ENCODE results near the gene GZMM.
A peak's percentile ranks its signal among the peaks of the same experiment; 100 is the strongest.
"Not testable (repeated sequence)": the region's sequence is repeated elsewhere in the genome, so short reads cannot be mapped to it uniquely, and the experiment has no call there.

Gene GZMM

GRCh38 chr19:584240-585001 lies 40.6 kb downstream of the GZMM start:
- no peak overlapping the region for H3K4me3 ChIP-seq (ENCODE audit: low read depth, low read length)
- DNase-seq (ENCODE audit: low read depth) = peak; percentile 68
- TF ChIP-seq, protein P1, sequence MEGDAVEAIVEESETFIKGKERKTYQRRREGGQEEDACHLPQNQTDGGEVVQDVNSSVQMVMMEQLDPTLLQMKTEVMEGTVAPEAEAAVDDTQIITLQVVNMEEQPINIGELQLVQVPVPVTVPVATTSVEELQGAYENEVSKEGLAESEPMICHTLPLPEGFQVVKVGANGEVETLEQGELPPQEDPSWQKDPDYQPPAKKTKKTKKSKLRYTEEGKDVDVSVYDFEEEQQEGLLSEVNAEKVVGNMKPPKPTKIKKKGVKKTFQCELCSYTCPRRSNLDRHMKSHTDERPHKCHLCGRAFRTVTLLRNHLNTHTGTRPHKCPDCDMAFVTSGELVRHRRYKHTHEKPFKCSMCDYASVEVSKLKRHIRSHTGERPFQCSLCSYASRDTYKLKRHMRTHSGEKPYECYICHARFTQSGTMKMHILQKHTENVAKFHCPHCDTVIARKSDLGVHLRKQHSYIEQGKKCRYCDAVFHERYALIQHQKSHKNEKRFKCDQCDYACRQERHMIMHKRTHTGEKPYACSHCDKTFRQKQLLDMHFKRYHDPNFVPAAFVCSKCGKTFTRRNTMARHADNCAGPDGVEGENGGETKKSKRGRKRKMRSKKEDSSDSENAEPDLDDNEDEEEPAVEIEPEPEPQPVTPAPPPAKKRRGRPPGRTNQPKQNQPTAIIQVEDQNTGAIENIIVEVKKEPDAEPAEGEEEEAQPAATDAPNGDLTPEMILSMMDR (IDR thresholded peaks at IDR 0.05; ENCODE audit: insufficient read depth, low read depth, low read length, missing control alignments) = peak; percentile 98

DNA sequence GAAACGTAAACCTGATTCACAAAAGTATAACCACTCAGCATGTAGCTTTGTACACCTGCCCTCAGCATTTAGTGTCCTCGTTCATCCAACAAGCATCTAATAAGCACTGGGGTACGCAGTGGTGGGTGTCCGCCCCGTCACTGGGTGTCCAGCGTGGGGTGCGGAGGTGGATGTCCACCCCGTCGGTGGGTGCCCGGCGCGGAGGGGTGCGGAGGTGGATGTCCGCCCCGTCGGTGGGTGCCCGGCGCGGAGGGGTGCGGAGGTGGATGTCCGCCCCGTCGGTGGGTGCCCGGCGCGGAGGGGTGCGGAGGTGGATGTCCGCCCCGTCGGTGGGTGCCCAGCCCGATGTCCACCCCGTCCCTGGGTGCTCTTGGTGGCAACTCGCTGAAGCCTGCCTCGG lies 41.3 kb downstream of the GZMM start:
- H3K4me3 ChIP-seq (ENCODE audit: low read depth, low read length); DNase-seq (ENCODE audit: low read depth): not testable (repeated sequence)

DNA sequence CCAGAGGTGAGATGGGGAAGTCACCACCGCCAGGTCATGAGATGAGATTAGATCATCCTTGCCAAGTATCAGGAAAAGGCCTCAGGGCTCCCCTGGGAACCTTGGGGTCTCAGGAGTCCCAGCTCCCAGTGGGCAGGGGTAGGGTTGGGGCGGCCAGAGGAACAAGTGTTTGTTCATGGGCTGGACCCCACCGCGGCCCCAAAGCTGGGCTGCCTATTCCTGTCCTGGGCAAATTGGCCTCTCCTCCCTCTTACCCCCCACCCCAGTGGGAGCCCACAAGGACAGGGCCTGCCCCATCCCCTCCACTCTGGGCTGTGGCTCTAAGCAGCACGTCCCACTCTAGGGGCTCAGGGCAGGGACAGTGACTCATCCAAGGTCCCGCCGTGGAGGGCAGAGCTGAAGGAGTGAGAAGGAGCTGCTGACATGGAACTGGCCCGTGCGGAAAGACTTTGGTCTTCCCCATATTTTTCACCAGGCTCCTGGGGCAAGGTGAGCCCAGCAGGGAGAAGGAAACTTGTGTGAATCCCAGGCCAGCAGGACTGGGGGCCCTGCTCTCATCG lies 41.8 kb downstream of the GZMM start:
- no peak overlapping the region for H3K4me3 ChIP-seq (ENCODE audit: low read depth, low read length)
- DNase-seq (ENCODE audit: low read depth) = no peak
- TF ChIP-seq, protein P1 (IDR thresholded peaks at IDR 0.05; ENCODE audit: insufficient read depth, low read depth, low read length, missing control alignments) = no peak

DNA sequence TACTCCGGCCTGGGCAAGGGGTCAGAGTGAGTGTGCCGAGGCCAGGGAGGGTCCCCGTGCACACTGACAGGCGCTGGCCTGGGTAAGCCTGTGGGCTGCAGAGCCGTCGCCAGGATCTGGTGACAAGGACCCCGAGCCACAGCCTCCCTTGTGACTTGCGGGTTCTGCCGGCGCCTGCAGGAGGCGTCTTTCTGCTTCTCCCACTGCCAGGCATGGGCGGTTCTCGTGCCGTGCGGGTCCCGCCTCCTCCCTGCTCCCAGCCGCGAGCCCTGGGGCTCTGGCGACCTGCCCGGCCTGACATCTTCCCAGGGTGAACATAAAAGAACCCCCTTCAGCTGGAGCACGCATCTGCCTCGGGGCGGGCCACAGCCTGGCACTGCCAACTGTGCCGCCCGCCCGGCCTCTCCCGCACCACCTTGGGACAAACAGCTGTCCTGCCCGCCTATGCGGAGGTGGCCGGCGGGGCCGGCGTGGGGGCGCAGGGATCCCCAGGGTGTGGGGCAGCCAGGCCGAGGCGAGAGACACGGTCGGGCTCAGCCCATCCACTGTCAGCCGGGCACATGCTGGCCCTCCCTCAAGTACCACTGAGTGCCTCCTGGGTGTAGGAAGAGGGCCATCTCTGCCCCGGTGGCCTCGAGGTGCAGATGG lies 44.4 kb downstream of the GZMM start:
- TF ChIP-seq, protein P1 (IDR thresholded peaks at IDR 0.05; ENCODE audit: insufficient read depth, low read depth, low read length, missing control alignments) = peak; percentile 57
- no peak overlapping the region for H3K4me3 ChIP-seq (ENCODE audit: low read depth, low read length)

GRCh38 chr19:588741-589692 lies 45.2 kb downstream of the GZMM start:
- no peak for DNase-seq (ENCODE audit: low read depth)
- TF ChIP-seq, protein P1 (IDR thresholded peaks at IDR 0.05; ENCODE audit: insufficient read depth, low read depth, low read length, missing control alignments) = no peak
- H3K4me3 ChIP-seq (ENCODE audit: low read depth, low read length) = no peak overlapping the region

More for the DNA sequence above, 44.4 kb downstream of the GZMM start:
- peak; percentile 75 for DNase-seq (ENCODE audit: low read depth)

DNA sequence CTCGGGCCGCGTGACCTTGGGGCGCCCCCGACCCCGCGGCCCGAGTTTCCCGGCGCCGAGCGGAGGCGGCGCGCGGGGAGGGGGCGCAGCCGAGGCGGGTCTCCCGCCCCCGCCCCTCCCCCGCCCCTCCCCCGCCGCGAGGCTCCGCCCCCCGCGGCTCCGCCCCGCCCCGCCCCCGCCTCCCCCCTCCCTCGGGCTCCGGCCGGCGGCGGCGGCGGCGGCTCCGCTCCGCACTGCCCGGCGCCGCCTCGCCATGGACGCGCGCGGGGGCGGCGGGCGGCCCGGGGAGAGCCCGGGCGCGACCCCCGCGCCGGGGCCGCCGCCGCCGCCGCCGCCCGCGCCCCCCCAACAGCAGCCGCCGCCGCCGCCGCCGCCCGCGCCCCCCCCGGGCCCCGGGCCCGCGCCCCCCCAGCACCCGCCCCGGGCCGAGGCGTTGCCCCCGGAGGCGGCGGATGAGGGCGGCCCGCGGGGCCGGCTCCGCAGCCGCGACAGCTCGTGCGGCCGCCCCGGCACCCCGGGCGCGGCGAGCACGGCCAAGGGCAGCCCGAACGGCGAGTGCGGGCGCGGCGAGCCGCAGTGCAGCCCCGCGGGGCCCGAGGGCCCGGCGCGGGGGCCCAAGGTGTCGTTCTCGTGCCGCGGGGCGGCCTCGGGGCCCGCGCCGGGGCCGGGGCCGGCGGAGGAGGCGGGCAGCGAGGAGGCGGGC lies 46.0 kb downstream of the GZMM start, which contains the start of gene HCN2:
HCN2 (plus strand) TSS at position 189 of the 703 bp plus-strand sequence; CDS start at position 254, 65 bp downstream.
- TF ChIP-seq, protein P1 (IDR thresholded peaks at IDR 0.05; ENCODE audit: insufficient read depth, low read depth, low read length, missing control alignments) = no peak
- no peak for DNase-seq (ENCODE audit: low read depth)
- no peak within 1 kb of the TSS for H3K4me3 ChIP-seq (ENCODE audit: low read depth, low read length)

Data from GM12865 (cell line).